Measurements from ENCODE around the gene NFATC2IP.

NFATC2IP gene

GRCh38 chr16:28950648-28951409, at the start of gene NFATC2IP:
Gene NFATC2IP (plus strand): TSS chr16:28950937. CDS start chr16:28951012, 75 bp downstream.
- peak; percentile 100 for DNase-seq (ENCODE audit: low read depth)

GRCh38 chr16:28901862-28902261, 48.9 kb upstream of the NFATC2IP start:
- DNase-seq (ENCODE audit: low read depth): no peak

- DNase-seq (ENCODE audit: low read depth): no peak
Measured at GRCh38 chr16:28902909-28903308, 47.8 kb upstream of the NFATC2IP start.

GRCh38 chr16:28903344-28904042, 47.2 kb upstream of the NFATC2IP start:
- no peak for DNase-seq (ENCODE audit: low read depth)

- DNase-seq (ENCODE audit: low read depth): no peak
Measured at GRCh38 chr16:28904363-28904762, 46.4 kb upstream of the NFATC2IP start.

- no peak for DNase-seq (ENCODE audit: low read depth)
Measured at GRCh38 chr16:28904828-28905227, 45.9 kb upstream of the NFATC2IP start.

- DNase-seq (ENCODE audit: low read depth): no peak
Measured at GRCh38 chr16:28905229-28905754, 45.4 kb upstream of the NFATC2IP start.

- no peak for DNase-seq (ENCODE audit: low read depth)
Measured at GRCh38 chr16:28905800-28906372, 44.9 kb upstream of the NFATC2IP start.

GRCh38 chr16:28910086-28911031, 40.4 kb upstream of the NFATC2IP start:
- DNase-seq (ENCODE audit: low read depth): no peak

GRCh38 chr16:28912558-28912957, 38.2 kb upstream of the NFATC2IP start:
- no peak for DNase-seq (ENCODE audit: low read depth)

- no peak for DNase-seq (ENCODE audit: low read depth)
Measured at GRCh38 chr16:28913946-28914724, 36.6 kb upstream of the NFATC2IP start.

- DNase-seq (ENCODE audit: low read depth): no peak
Measured at GRCh38 chr16:28915181-28915580, 35.6 kb upstream of the NFATC2IP start.

GRCh38 chr16:28917095-28917494, 33.6 kb upstream of the NFATC2IP start:
- no peak for DNase-seq (ENCODE audit: low read depth)

GRCh38 chr16:28918698-28919097, 32.0 kb upstream of the NFATC2IP start:
- no peak for DNase-seq (ENCODE audit: low read depth)

GRCh38 chr16:28923231-28923587, 27.5 kb upstream of the NFATC2IP start:
- DNase-seq (ENCODE audit: low read depth): no peak

- DNase-seq (ENCODE audit: low read depth): no peak
Measured at GRCh38 chr16:28923652-28924398, 26.9 kb upstream of the NFATC2IP start.

GRCh38 chr16:28924399-28924761, 26.4 kb upstream of the NFATC2IP start:
- DNase-seq (ENCODE audit: low read depth): no peak

- DNase-seq (ENCODE audit: low read depth): peak; percentile 96
Measured at GRCh38 chr16:28924762-28925385, 25.9 kb upstream of the NFATC2IP start, which contains the start of gene RABEP2. Gene RABEP2 (minus strand): TSS chr16:28925238. CDS start chr16:28925163, 75 bp downstream.

GRCh38 chr16:28925386-28926228, 25.1 kb upstream of the NFATC2IP start:
- peak; percentile 61 for DNase-seq (ENCODE audit: low read depth)

Measured in stimulated activated CD8-positive, alpha-beta memory T cell treated with anti-CD3 and anti-CD28 coated beads, Interleukin-7, amount 100 ng/mL, for 24 hours (primary cell).